ENCODE measurements around the gene ALLC.

ALLC gene

GRCh38 chr2:3751806-3752205, 93.8 kb downstream of the ALLC start:
- Histone ChIP-seq H2AFZ (ENCODE audit: low read depth) (no peak overlapping the region), H3K79me2 (ENCODE audit: insufficient read depth, low read depth) (no peaks in the 10 kb centered on the region), H3K4me3 (IDR thresholded peaks at IDR 0.05; ENCODE audit: insufficient read depth, low read depth, low read length) (no peak overlapping the region), H3K27ac (no peak overlapping the region), H4K20me1 (ENCODE audit: insufficient read depth) (no peaks in the 10 kb centered on the region), H3K36me3 (ENCODE audit: insufficient read depth) (no peaks in the 10 kb centered on the region), H3K4me1 (ENCODE audit: low read depth, poor library complexity, severe bottlenecking) (no peaks in the 10 kb centered on the region), H3K4me2 (no peak overlapping the region), H3K27me3 (ENCODE audit: insufficient read depth, low read depth) (no peaks in the 10 kb centered on the region), H3K9ac (no peak overlapping the region)
- TF ChIP-seq CTCF (conservative IDR thresholded peaks at IDR 0.05; ENCODE audit: low read depth, low read length): no peak

All from KMS-11 (cell line).